Measurements from ENCODE around the gene JKAMP. TPM values are rescaled to one million over a fixed set of nuclear protein-coding genes. Genes with fewer than 3 reads are reported as not detected.

Gene JKAMP
- total RNA-seq, 1 experiment from 2014 or later, result 29.7 TPM

- intact Hi-C loops (cut with micrococcal nuclease), result loop anchor here (5.0 kb wide), 2 partner anchors 201 to 214 kb away; no protein-coding TSS in a partner anchor
- no TSS peak for BruUV-seq (replicated peaks)
- H3K9me3 Mint-ChIP-seq (ENCODE audit: unreplicated experiment), result no peaks in the 10 kb centered on the region
- H3K4me1 Mint-ChIP-seq (ENCODE audit: insufficient read depth, unreplicated experiment), result peaks cover 30% of the 10 kb centered on the region
- peak; percentile 50 for DNase-seq (ENCODE audit: unreplicated experiment)
- H3K27me3 Mint-ChIP-seq (ENCODE audit: insufficient read depth, unreplicated experiment), result no peaks in the 10 kb centered on the region
- H3K4me3 Mint-ChIP-seq (ENCODE audit: unreplicated experiment), result peak overlapping the region; percentile 89
- ChIA-PET POLR2A (interaction anchor here (0.8 to 3.0 kb wide), 27 partner anchors 9 to 1056 kb away, joined by 3 to 19 read pairs (median 5); partner anchors contain the start of genes DAAM1, KIAA0586, PPM1A and TIMM9), CTCF (interaction anchor here (0.6 to 1.3 kb wide), 4 partner anchors 224 to 1058 kb away, joined by 3 to 5 read pairs (median 3); no protein-coding TSS in a partner anchor)
- peak overlapping the region; percentile 86 for H3K27ac Mint-ChIP-seq (ENCODE audit: low read depth, unreplicated experiment)
- no peak for TF ChIP-seq CTCF (IDR thresholded peaks at IDR 0.05; ENCODE audit: unreplicated experiment)
- H3K36me3 Mint-ChIP-seq (ENCODE audit: insufficient read depth, unreplicated experiment), result peaks cover 29% of the 10 kb centered on the region
These were observed 954 bp upstream of the JKAMP start for GRCh38 chr14:59483363-59483762.

DNA sequence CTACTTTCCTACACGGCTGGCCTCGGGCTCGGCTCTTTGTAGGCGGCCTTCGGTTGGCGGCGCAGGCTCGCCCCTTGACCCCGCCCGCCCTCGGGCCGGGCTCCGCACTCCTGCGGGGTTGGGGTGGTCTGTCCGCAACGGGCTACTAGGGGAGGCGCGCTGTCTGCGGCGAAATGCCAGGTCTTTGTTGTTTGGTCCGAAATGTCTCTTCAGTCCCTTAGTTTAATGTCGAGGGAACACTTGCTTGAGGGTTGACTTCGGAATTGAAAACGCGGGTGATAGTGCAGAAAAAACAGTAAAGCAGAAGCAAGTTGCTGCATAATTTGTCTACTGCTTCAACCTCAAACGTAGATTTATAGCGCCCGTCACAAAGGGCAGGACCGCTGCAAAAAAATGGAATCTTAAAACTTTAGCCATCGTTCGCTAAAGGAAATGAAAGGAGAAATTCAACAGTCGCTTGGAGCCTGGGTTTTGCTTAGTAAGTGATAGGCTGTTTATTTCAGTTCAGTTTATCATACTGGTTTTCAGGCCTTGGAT, 390 bp downstream of the JKAMP start:
- BruUV-seq (replicated peaks), result no TSS peak
- no peaks in the 10 kb centered on the region for H3K9me3 Mint-ChIP-seq (ENCODE audit: unreplicated experiment)
- DNase-seq (ENCODE audit: unreplicated experiment), result no peak
- H3K27ac Mint-ChIP-seq (ENCODE audit: low read depth, unreplicated experiment), result peak overlapping the region; percentile 86
- H3K36me3 Mint-ChIP-seq (ENCODE audit: insufficient read depth, unreplicated experiment), result peaks cover 31% of the 10 kb centered on the region
- no peak for TF ChIP-seq CTCF (IDR thresholded peaks at IDR 0.05; ENCODE audit: unreplicated experiment)
- CTCF ChIA-PET, result interaction anchor here (0.6 to 1.3 kb wide), 7 partner anchors 23 to 415 kb away, joined by 3 to 5 read pairs (median 3); no protein-coding TSS in a partner anchor
- intact Hi-C loops (cut with micrococcal nuclease), result loop anchor here (5.0 kb wide), 2 partner anchors 202 to 213 kb away; no protein-coding TSS in a partner anchor
- peak overlapping the region; percentile 89 for H3K4me3 Mint-ChIP-seq (ENCODE audit: unreplicated experiment)
- peaks cover 39% of the 10 kb centered on the region for H3K4me1 Mint-ChIP-seq (ENCODE audit: insufficient read depth, unreplicated experiment)
- no peaks in the 10 kb centered on the region for H3K27me3 Mint-ChIP-seq (ENCODE audit: insufficient read depth, unreplicated experiment)
- POLR2A ChIA-PET, result interaction anchor here (0.5 to 3.0 kb wide), 44 partner anchors 9 to 1187 kb away, joined by 3 to 19 read pairs (median 4); partner anchors contain the start of genes ARID4A, DAAM1, KIAA0586 and PPM1A

GRCh38 chr14:59490756-59491155, 6.4 kb downstream of the JKAMP start:
- no peaks in the 10 kb centered on the region for H3K9me3 Mint-ChIP-seq (ENCODE audit: unreplicated experiment)
- no peak overlapping the region for H3K27ac Mint-ChIP-seq (ENCODE audit: low read depth, unreplicated experiment)
- peaks cover 70% of the 10 kb centered on the region for H3K36me3 Mint-ChIP-seq (ENCODE audit: insufficient read depth, unreplicated experiment)
- DNase-seq (ENCODE audit: unreplicated experiment), result no peak
- ChIA-PET CTCF (interaction anchor here (2.0 kb wide), 1 partner anchor 16 kb away, joined by 9 read pairs; no protein-coding TSS in a partner anchor), POLR2A (interaction anchor here (0.7 kb wide), 1 partner anchor 77 kb away, joined by 3 read pairs; no protein-coding TSS in a partner anchor)
- intact Hi-C loops (cut with micrococcal nuclease), result no loop called here
- H3K4me3 Mint-ChIP-seq (ENCODE audit: unreplicated experiment), result no peak overlapping the region
- no TSS peak for BruUV-seq (replicated peaks)
- H3K27me3 Mint-ChIP-seq (ENCODE audit: insufficient read depth, unreplicated experiment), result no peaks in the 10 kb centered on the region
- TF ChIP-seq CTCF (IDR thresholded peaks at IDR 0.05; ENCODE audit: unreplicated experiment), result no peak
- H3K4me1 Mint-ChIP-seq (ENCODE audit: insufficient read depth, unreplicated experiment), result peaks cover 12% of the 10 kb centered on the region

DNA sequence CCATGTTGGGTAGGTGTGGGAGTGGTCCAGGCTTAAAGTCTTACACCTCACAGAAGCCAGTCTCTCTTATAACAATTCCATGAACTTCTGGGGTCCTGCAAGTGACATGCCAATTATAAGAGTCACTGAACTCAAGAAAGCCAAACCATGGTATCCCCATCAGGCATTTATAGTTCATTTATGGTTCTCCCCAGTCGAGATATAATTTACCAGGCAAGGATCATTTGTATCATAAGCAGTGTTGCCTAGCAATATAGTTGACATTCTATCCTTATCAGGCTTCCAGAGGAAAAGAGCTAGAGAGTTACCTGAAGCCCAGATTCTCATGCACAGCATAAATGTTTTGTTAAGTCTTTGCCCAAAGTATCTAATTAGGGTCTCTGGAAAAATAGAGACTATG, 8.1 kb downstream of the JKAMP start:
- no peak for DNase-seq (ENCODE audit: unreplicated experiment)
- ChIA-PET CTCF (interaction anchor here (0.9 to 2.0 kb wide), 2 partner anchors 15 kb away, joined by 3 to 9 read pairs; no protein-coding TSS in a partner anchor), POLR2A (interaction anchor here (2.7 kb wide), 1 partner anchor 8 kb away, joined by 11 read pairs; the partner anchor contains the start of genes JKAMP and L3HYPDH)
- H3K27ac Mint-ChIP-seq (ENCODE audit: low read depth, unreplicated experiment), result no peak overlapping the region
- TF ChIP-seq CTCF (IDR thresholded peaks at IDR 0.05; ENCODE audit: unreplicated experiment), result no peak
- no peak overlapping the region for H3K4me3 Mint-ChIP-seq (ENCODE audit: unreplicated experiment)
- intact Hi-C loops (cut with micrococcal nuclease), result no loop called here
- H3K27me3 Mint-ChIP-seq (ENCODE audit: insufficient read depth, unreplicated experiment), result no peaks in the 10 kb centered on the region
- H3K4me1 Mint-ChIP-seq (ENCODE audit: insufficient read depth, unreplicated experiment), result peaks cover 12% of the 10 kb centered on the region
- H3K36me3 Mint-ChIP-seq (ENCODE audit: insufficient read depth, unreplicated experiment), result peaks cover 78% of the 10 kb centered on the region
- no peaks in the 10 kb centered on the region for H3K9me3 Mint-ChIP-seq (ENCODE audit: unreplicated experiment)
- no TSS peak for BruUV-seq (replicated peaks)

All from MCF 10A (cell line).